ENCODE results near the gene F2RL3.

Gene F2RL3

DNA sequence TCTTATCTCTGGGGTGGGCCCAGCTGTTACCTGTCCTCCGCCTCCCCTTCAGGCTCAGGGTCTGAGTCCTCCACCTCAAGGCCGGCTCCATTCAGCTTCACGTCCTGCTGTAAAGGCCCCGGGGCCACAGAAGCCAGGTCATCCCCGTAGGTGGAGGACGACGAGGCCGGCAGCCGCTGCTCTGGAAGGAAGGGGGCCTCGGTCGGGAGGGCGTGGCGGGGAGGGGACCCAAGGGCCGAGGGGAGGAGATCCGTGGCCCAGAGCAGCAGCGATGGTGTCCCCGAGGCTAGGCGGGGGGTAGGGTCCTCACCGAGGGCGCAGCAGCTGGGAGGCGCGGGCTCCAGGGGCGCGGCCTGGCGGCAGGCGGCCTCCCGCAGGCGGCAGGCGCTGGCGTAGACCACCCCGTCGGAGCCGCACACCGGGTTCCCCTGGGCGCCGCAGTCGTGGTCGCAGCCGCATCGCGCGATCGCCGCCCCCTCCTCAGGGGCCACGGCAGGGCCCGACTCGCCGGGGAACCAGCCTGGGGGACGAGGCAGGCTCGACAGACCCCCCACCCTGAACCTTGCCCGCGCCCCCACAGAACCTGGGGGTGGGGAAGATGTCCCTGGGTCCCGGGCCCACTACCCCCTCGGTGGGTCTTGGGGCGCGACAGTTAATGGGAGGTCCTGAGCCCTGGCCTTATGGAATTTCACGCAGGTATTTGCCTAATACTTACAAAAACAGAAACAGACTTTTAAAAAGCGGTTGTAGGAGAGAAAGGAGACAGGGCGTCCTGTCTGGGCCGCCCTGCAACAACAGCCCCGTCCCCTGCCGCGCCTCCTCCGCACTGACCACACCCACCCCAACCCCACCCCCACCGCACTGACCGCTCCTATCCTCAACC is 7.6 kb downstream of the F2RL3 start:
- no peak for DNase-seq

DNA sequence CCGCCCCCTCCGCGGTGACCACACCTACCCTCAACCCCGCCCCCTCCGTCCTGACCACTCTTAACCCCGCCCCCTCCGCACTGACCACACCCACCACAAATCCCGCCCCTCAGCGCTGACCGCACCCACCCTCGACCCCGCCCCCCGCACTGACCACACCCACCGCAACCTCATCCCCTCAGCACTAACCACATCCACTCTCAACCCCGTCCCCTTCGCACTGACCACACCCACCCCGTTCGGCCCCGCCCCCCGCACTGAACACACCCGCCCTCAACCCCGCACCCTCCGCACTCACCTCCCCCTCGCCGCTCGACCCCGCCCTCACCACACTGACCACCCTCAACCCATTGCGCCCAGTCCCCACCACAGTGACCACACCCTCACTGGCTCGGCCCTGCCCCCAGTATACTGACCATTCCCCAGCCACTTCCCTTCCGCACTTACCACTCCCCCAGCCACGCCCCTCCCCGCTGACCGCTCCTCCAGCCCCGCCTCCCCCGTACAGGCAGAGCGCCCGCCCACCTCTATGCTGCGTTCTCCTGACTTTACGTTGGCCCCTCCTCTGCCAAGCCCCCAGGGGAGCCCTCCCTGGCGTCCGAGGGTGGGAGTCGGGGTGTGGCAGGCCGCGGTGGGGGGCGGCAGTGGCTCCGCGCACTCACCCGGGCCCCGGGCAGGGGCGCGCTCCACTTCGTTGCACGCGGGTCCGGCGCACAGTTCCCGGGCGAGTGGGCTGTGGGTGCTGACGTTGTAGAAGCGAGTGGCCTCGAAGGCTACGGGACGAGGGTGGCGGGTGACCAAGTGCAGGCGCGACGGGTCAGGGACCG is 8.4 kb downstream of the F2RL3 start:
- peak; percentile 89 for DNase-seq

DNA sequence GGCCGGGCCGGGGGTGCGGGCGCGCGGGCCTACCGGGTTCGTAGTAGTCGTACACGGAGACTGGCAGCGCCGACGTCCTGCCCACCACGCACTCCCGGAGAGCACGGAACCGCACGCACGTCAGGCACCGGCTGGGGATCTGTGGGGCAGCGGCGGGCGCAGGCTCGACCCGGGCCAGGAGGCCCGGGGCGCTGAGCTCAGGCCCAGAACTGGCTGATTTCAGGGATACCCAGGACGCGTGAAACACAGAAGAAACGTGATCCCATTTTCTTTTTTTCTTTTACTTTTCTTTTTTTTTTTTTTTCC is 9.0 kb downstream of the F2RL3 start:
- no peak for DNase-seq

DNA sequence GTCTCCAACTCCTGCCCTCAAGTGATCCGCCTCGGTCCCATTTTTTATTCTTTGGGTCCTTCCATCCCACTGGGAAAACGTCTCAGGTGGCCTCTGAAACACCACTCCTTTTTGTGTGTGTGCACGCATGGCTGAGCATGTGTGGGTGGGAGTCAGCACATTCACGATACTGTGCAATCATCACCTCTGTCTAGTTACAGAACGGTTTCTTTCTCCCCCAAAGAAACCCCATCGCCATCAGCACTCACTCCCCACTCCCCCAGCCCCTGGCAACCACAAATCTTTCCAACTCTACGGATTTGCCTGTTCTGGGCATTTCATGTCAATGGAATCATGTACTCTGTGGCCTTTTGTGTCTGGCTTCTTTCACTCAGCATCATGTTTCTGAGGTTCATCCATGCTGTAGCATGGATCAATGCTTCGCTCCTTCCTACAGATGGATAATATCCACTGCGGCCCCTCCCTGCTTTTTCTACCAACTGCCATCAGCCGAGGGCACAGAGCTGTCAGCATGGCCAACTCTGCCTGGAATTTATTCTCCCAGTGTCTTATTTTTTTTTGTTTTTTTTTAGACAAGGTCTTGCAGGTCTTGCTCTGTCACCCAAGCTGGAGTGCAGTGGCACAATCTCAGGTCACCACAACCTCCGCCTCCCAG is 9.7 kb downstream of the F2RL3 start:
- no peak for DNase-seq

DNA sequence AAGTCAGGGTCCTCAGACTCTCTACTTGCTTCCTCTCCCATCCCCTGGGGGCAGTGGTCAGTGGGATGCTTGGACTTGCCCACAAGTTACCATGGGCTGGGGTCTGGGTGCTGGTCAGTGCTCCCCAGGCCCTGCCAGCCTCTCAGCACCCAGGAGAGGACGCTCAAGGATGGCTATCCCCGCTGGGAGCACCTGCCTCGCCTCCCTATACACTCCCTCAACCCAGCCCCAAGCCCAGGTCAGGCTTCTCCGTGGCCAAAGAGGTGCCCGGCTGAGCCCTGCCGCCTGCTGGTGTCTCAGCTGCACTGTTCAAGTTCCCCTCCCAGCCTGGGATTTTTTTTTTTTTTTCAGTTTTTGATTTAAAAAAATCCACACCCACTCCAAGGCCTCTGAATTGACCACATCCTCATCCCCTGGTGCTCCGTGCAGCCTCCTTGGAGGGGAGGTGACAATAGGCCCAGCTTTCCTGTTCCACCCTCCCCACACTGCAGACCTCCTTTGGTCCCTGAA is 10.8 kb downstream of the F2RL3 start:
- DNase-seq, result no peak

DNA sequence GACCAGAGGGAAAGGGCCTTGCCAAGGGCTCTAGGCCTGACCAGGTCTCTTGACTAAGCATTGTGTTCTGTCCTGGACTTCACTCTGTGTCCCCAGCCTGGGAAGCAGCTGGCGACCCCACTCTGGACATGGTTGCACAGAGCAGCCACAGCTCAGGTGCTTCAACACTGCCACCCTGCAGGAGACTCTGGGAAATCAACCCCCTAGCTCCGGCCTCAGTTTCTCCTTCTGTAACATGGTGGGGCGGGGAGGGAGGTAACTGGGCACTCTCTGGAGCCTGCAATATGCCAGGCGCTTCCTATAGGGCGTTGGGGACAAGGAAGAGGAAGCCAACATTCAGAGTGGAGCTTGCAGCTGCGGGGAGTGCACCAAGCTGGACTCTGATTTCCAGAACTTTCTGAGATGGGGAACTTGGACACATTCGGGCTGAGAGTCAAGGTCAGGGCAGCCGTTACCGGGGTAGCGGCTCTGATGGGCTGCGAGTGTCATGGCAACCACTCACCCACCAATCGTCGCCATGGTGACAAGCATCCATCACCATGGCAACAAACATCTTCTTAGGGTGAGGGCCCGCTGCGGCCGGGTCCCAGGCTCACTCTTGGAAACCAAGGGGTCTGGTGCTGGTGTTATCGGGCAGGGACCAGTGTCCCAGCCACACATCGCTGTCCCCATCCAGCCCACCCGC is 12.8 kb downstream of the F2RL3 start:
- DNase-seq, result no peak

DNA sequence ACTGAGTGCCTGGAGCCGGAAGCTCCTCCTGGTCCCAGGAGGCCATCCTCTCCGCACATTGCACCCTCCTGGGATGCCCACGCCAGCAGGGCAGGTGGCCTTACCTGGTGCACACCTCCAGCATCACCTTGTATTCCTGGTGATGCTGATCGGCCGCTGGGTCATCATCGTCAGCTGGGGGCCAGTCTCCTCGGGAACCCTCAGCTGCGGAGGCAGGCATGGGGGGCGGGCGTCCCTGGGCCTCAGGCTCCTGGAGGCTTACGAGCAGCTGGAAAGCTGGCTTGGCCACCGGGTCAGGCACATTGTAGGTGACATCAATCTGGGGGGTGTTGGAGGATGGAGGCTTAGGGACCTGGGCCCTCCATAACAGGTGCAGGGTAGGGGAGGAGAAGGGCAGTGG is 13.7 kb downstream of the F2RL3 start:
- no peak for DNase-seq

DNA sequence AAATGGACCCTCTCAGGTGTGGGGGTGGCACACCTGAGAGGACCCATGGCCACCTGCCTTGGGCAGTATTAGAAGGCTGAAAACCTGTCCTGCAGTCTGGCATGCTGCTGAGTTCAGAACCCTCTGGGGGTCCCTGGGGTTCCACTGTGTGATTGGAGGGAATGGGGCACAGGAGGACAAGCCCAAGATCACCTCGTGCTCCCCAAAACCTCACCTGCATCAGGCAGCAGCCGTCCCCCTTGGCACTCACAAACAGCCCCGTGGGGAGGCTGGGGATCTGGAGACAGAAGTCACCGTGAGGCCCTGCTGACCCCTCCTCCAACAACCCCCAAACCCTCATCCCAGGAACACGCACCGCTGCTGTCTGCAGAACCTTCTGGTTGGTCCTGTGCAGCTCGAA is 14.5 kb downstream of the F2RL3 start:
- DNase-seq, result no peak

DNA sequence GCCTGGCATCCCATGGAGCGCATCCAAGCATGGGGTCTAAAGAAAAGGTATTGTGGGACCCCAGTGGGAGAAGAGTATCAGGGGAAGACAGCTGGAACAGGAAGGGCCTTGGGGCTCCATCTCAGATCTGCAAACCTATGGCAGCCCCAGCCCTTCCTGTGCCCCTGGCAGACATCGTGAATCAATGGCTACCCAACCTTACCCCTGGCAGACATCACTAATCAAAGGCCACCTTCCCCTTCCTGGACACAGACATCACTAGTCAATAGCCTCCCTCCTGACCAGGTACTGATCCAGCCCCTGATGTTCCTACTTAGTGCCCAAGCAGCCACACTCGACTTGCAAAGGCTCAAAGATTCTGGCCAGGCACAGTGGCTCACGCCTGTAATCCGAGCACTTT is 15.8 kb downstream of the F2RL3 start:
- DNase-seq, result no peak

DNA sequence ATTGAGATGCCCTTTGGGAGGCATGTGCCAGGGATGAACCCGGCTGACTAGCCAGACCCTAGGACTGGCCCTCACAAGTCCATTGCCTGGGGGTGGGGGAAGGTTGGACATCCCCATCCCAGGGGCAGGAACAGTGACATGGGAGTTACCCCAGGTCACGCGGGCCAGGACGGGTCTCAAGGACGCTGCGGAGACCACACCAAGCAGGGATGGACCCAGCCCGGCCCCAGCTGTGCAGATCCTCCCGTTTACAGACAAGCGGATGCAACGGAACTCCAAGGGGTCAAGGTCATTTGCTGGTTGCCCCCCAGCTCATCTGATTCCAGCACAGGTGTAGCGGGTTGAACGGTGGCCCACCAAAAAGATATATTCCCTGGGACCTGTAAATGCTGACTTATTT is 20.0 kb downstream of the F2RL3 start:
- DNase-seq, result no peak

DNA sequence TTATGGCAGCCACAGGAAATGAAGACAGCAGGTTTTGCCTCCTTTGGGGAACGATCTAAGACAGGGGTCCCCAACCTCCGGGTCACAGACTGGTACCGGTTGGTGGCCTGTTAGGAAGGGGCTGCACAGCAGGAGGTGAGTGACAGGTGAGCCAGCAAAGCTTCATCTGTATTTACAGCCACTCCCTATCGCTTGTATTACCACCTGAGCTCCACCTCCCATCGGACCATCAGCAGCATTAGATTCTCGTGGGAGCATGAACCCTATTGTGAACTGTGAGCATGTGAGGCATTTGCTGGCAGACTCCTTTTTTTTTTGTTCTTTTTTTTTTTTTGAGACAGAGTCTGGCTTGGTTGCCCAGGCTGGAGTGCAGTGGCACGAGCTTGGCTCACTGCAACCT is 22.2 kb downstream of the F2RL3 start:
- DNase-seq, result no peak

DNA sequence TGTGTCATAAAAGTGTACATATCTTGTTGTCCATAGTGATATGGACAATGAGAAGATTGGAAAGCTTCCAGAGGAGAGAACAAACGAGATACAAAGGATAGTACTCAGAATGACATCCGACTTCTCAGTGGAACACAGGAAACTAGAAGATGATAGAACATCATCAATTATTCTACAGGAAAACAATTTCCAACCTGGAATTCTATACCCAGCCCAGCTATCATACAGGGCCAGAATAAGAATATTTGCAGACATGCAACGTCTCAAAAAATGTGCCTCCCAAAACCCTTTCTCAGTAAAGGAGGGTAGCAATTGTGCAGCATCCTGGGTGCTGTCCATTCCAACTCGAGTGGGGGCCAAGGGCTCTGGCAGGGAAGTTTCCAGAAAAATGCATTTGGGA is 24.0 kb downstream of the F2RL3 start:
- no peak for DNase-seq

DNA sequence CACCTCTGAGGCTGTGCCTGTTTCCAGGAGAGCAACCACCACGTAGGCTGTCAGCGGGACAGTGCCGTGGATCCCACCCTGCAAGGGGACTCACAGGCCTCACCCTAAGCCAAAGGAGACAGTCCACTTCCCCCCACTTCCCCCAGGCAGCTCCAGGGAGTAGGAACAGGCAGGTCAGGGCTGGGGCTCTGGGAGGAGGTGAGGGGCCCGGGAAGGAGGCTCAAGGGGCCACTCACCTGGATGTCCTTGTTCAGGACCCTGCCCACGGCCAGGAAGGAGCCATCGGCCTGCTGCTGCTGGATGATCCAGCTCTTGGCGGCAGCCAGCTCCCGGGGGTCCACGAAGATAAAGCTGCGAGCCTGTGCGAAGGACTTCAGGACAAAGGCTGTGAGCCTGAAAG is 25.6 kb downstream of the F2RL3 start:
- DNase-seq, result no peak

DNA sequence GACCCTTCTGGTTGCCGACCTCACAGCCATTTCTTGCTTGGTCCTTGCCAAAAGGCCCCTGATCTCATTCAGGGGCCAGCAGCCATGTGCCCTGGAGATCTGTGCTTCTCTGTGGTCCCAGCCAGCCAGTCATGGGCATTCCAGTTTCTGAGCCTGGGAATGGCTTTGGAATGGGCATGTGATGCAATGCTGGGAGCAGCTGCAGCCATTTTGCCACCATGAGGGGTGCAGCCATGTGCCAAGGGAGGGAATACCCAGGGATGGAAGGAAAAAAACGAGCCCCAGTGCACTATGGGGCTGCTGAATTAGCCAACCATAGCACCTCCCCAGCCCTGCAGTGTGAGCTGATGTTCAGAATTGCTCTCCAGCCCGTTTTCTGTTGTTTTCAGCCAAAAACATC is 26.3 kb downstream of the F2RL3 start:
- no peak for DNase-seq

DNA sequence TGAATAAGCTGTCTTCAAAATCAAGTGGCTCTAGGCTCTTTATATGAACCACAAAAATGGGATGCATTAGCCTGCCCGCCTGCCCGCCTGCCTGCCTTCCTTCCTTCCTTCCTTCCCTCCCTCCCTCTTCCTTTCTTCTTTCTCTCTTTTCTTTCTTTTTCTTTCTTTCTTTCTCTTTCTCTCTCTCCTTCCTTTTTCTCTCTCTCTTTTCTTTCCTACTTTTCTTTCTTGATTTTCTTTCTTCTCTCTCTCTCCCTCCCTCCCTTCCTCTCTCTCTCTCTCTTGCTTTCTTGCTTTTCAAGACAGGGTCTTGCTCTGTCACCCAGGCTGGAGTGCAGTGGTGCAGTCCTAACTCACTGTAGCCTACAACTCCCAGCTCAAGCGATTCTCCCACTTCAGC is 26.9 kb downstream of the F2RL3 start:
- no peak for DNase-seq

DNA sequence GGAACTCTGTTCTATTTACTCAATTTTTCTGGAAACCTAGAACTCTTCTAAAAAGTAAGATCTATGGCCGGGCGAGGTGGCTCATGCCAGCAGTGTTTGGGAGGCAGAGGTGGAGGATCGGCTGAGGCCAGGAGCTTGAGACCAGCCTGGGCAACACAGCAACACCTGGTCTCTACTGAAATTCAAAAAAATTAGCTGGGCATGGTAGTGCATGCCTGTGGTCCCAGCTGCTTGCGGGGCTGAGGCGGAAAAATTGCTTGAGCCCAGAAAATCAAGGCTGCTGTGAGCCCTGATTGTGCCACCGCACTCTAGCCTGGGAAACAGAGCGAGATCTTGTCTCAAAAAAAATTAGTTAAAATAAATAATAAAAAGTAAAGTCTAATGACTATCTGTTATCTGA is 28.6 kb downstream of the F2RL3 start:
- DNase-seq, result no peak

DNA sequence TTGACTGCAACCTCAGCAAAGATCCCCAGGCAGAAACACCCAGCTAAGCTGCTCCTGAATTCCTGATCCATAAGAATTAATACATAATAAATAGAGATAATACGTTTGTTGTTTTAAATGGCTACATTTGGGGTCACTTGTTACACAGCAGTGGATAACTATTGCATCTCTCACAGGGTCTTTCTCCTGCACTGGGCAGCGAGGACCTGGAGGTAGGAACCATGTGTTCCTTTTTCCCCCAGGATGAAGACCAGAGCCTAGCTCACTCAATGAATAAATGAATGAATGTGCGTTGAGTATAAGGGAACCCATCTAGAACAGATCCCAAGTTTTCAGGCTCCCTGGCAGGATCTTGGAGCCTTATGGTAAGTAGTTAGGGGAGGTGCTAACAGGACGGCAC is 30.7 kb downstream of the F2RL3 start:
- no peak for DNase-seq

DNA sequence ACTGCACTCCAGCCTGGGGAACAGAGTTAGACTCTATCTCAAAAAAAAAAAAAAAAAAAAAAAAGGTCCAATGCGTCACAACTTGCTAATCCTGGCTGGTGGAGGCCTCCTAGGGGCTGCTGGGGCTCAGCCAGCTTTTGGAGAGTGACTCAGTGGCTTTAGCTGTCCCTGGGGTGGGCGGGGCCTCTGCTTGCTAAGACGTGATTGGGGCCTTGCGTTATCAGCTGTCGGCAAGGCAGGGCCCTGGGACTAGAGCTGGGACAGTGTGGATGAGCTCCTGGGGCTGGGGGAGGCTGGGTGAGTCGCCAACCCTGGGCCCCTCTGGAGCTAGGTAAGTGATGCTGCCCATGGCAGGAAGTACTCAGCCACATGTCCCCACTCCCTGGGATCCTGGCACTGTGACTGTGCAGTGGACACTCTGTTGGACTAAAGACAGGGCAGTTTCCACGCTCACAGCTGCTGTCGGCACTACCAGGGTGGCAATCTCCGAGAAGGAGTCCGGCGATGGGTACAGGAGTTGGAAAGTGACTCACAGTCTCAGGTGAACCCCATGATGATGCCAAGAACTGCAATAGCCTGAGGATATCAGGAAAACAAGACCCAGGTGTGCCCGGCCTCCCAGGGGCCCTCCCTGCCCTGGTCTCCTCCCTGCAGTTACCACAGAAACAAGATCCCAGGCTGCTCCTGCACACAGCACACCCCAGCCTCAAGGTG is 32.2 kb downstream of the F2RL3 start:
- peak; percentile 79 for DNase-seq

DNA sequence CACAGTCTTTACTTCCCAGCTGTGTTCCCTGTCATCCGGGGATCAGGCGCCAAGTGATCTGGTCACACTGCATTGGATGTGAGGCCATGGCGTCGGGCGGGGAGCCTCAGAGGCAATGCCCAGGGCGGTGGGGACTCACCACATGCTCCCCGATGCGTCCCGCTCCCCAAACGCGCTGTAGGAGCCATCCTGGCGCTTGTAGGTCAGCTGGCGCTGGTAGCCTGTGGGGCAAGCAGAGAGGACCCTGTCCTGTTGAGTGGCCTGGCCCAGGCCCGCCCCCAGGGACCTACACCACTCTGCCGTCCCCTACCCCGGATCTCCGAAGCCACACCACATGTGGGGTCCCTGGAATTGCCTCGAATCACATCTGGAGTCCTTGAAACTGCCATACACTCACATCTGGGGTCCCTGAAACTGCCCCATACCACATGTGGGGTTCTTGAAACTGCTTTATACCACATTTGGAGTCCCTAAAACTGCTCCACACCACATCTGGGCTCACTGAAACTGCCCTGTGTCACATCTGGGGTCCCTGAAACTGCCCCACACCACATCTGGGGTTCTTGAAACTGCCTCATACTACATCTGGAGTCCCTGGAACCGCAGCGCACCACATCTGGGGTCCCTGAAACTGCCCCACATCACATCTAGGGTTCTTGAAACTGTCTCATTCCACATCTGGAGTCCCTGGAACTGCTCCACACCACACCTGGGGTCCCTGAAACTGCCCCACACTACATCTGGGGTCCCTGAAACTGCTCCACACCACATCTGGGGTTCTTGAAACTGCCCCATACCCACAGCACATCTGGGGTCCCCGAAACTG is 33.2 kb downstream of the F2RL3 start:
- no peak for DNase-seq

DNA sequence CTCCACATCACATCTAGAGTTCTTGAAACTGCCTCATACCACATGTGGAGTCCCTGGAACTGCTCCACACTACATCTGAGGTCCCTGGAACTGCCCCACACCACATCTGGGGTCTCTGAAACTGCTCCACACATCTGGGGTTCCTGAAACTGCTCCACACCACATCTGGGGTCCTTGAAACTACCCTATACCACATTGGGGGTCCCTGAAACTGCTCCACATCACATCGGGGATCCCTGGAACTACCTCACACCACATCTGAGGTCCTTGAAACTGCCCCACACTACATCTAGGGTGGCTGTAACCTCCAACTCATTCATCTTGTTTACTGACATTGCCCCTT is 33.8 kb downstream of the F2RL3 start:
- DNase-seq, result no peak

DNA sequence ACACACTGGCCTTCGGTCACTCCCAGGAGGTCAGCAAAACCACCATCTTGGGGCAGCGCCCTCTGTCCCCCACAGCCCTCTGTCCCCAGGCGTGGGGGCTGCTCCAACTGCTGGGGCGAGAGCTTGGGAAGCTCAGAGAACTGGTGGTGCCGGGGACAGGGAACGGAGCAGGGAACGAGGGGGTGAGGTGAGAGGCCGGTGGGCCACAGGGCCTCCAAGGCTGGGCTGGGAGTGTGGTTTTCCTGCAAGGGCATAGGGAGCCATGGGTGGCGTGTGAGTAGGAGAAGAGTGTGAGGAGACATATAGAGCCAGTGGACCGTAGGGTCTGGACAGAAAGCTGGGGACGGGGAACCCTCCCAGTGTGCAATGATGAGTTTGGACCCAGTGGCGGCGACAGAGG is 34.1 kb downstream of the F2RL3 start:
- no peak for DNase-seq

DNA sequence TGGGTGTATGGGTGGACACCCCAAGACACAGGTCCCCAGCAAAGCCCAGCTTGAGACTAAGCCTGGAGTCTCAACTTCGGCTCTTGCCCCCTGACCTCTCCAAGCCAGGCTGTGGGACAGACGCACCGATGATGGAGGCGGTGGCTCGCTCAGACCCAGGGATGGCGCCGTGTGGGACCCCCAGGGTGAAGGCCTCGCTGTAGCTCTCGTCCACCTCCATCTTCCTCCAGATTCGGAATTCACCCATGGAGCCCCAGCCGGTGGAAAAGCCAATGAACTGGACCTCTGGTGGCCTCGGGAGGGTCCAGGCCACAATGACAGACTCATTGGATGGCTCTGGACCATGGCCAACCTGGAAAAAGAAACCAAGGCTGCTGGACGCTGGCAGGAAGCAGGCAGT is 39.1 kb downstream of the F2RL3 start:
- no peak for DNase-seq
